ENCODE data around the gene RIC3.

RIC3 gene

GRCh38 chr11:8168485-8169257, at the start of gene RIC3:
Gene RIC3 (minus strand): TSS chr11:8169025. CDS start chr11:8168989, 36 bp downstream.
- DNase-seq: peak in 49 of 51 donors; percentile 14 to 79 (median 48)

- DNase-seq: no peak
Measured at GRCh38 chr11:8218409-8218808, 49.6 kb upstream of the RIC3 start.

- DNase-seq: no peak
Measured at GRCh38 chr11:8217926-8218325, 49.1 kb upstream of the RIC3 start.

GRCh38 chr11:8217136-8217535, 48.3 kb upstream of the RIC3 start:
- DNase-seq: no peak

GRCh38 chr11:8213376-8213775, 44.6 kb upstream of the RIC3 start:
- no peak for DNase-seq

GRCh38 chr11:8209208-8209807, 40.5 kb upstream of the RIC3 start:
- DNase-seq: peak in 8 of 51 donors; percentile 7 to 47 (median 20)

GRCh38 chr11:8207080-8208000, 38.5 kb upstream of the RIC3 start:
- no peak for DNase-seq

GRCh38 chr11:8206251-8207079, 37.6 kb upstream of the RIC3 start:
- DNase-seq: peak in 44 of 51 donors; percentile 11 to 81 (median 60)

- no peak for DNase-seq
Measured at GRCh38 chr11:8205566-8205965, 36.7 kb upstream of the RIC3 start.

- DNase-seq: no peak
Measured at GRCh38 chr11:8204596-8204995, 35.8 kb upstream of the RIC3 start.

GRCh38 chr11:8204025-8204424, 35.2 kb upstream of the RIC3 start:
- DNase-seq: no peak

GRCh38 chr11:8203414-8203715, 34.5 kb upstream of the RIC3 start:
- DNase-seq: no peak

GRCh38 chr11:8202516-8203413, 33.9 kb upstream of the RIC3 start:
- peak in 4 of 51 donors; percentile 12 to 60 (median 20) for DNase-seq

GRCh38 chr11:8201644-8202365, 33.0 kb upstream of the RIC3 start:
- no peak for DNase-seq

GRCh38 chr11:8199676-8200075, 30.9 kb upstream of the RIC3 start:
- DNase-seq: no peak

- DNase-seq: no peak
Measured at GRCh38 chr11:8196749-8197148, 27.9 kb upstream of the RIC3 start.

GRCh38 chr11:8194956-8195355, 26.1 kb upstream of the RIC3 start:
- no peak for DNase-seq

- DNase-seq: peak in 15 of 51 donors; percentile 8 to 64 (median 22)
Measured at GRCh38 chr11:8192896-8193209, 24.0 kb upstream of the RIC3 start.

Measured in hypothalamus (tissue), 51 donors.